ENCODE results near the gene LRFN5.
"Not testable (repeated sequence)": the region's sequence is repeated elsewhere in the genome, so short reads cannot be mapped to it uniquely, and the experiment has no call there.

Gene LRFN5

DNA sequence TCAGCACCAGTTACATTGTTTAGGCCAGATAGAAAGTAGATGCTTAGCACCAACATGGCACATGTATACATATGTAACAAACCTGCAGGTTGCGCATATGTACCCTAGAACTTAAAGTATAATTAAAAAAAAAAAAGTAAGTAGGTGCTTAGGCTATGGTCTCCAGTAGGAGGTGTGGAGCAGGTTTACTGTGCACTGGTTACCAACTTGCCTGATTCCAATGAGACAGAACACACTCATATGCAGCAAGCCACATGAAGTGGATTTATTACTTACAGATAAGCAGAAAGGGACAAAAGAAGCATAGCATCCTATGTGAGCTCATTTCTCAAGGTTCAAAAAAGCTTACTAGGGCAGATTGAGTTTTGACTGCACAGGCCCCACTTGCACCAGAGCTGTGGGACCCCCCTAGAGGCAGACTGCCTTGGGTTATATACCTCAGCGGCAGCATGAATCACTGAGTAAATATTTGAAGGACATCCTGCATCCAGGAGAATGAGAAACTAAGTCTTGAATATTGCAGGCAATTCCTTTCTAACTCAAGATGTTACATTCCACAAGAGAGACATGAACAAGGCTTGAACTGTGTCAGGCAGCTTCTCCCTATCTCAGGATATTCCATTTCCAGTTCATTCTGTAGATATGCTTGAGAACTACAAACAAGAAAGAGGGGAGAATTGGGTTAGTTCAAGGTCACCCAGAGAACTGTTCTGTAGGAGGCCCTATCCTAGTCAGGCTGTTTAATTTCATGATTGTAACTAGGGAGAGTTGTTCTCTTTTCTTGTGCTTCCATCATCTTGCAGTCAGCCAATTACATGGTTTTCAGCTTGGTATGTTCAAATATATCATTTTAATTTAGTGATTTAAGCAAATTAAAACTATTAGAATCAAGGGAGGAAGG lies 30.1 kb downstream of the LRFN5 start:
- no peak for DNase-seq

DNA sequence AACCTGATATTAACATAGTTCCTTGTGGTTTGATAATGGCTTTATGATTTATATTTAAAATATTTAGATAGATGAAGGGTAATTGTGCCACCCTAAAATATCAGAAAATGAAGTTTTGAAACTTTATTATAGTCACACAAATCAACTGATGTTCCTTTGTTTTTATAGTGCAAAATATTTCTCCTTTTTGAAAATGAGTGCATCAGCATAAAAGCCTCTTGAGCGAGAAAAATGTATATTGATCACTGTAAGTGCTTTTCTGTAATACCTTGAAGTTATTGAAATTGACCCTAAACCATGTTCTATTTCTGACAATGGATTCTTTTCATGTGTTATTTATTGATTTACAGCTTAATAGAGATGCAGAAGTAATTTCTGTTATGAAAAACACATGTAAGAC lies 35.0 kb downstream of the LRFN5 start:
- DNase-seq = no peak

DNA sequence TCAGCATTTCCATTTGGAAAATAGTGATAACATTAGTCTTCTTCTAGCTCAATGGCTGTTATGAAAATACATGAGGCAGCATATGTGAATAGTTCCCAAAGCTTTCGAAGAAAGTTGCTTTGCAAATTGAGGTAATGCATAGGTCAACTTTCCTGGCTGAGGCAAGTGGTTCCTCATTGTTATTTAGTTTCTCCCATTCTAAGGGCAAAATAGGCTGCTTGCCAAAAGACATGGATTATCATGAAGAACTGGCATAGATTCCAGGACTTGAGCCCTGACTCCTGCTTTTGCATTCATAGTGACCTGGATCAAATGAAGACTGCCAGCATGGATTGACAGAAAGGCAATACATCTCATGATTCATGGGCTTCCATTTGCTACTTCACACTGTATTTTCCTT lies 35.7 kb downstream of the LRFN5 start:
- DNase-seq = no peak

DNA sequence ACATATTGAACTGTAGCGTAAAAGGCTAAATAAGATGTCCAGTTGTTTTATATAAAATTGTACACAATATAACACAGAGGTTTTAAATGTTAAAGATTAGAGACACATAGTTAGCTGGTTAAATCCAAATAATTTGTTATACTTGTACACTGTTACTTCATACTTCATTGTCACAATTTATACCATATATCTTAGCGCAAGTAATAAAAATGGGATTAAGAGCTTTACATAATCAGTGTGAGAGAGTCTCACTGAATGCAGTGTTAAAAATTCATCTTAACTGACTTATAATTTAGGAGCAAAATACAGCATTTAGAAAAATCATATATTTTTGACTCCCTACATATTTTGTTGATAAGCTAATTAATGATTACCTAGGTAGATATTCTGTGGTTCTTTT lies 36.1 kb downstream of the LRFN5 start:
- no peak for DNase-seq

- no peak for DNase-seq
Observed at GRCh38 chr14:41644606-41645005, 37.9 kb downstream of the LRFN5 start.

DNA sequence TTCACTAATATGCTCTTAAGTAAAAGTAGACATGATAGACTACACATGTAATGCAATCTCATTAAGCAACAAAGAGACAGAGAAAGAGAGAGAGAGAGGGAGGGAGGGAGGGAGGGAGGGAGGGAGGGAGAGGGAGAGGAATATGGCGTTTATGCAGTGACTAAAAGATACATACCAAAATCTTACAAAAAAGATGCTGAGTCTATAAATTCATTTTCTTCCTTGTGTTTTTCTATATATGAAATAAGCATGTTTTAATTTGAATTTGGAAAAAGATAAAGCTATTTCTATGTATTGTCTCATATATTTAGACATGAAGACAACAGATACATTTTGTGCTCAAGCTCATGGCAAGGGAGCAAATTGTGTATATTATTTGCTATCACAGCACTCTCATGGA lies 44.1 kb downstream of the LRFN5 start:
- DNase-seq = no peak

- DNase-seq = no peak
Observed at GRCh38 chr14:41654196-41654595, 47.5 kb downstream of the LRFN5 start.

DNA sequence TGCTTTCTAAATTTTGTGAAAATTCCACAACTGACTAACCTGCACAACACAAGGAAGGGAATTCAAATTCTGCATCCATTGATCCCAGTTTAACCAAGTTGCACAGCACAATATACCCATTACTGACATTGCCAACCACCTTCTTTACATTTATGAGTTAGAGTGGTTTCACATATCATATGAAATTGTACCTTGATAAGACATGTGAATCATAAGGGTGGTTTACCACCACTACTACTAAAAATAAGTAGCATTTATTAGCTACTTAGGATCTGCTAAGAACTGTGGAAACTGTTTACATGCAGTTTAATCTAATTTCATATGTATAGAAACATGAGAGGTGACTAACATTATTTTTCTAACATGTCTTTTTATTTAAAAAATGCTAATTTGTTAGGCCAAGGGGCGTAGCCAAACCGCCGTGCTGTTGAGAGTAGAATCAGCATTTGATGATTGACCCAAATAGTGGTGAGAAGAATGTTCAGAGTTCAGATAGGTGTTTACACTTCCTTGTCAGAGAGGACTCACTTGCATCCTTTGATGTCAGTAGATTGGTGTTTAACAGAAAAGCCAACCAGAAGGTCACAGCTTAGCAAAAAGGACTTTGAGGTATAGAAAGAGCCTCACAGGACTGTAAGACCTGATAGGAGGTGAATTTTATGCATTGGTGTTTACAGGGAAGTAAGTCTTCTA lies 56.2 kb downstream of the LRFN5 start:
- no peak for DNase-seq

GRCh38 chr14:41663473-41663850 lies 56.8 kb downstream of the LRFN5 start:
- no peak for DNase-seq

GRCh38 chr14:41666301-41666700 lies 59.6 kb downstream of the LRFN5 start:
- DNase-seq = no peak

- no peak for DNase-seq
Observed at GRCh38 chr14:41668356-41668755, 61.7 kb downstream of the LRFN5 start.

DNA sequence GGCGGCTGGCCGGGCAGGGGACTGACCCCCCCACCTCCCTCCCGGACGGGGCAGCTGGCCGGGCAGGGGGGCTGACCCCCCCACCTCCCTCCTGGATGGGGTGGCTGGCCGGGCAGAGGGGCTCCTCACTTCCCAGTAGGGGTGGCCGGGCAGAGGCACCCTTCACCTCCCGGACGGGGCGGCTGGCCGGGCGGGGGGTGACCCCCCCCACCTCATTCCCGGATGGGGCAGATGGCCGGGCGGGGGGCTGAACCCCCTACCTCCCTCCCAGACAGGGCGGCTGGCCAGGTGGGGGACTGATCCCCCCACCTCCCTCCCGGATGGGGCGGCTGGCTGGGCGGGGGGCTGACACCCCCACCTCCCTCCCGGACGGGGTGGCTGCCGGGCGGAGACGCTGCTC lies 66.9 kb downstream of the LRFN5 start:
- not testable (repeated sequence) for DNase-seq

DNA sequence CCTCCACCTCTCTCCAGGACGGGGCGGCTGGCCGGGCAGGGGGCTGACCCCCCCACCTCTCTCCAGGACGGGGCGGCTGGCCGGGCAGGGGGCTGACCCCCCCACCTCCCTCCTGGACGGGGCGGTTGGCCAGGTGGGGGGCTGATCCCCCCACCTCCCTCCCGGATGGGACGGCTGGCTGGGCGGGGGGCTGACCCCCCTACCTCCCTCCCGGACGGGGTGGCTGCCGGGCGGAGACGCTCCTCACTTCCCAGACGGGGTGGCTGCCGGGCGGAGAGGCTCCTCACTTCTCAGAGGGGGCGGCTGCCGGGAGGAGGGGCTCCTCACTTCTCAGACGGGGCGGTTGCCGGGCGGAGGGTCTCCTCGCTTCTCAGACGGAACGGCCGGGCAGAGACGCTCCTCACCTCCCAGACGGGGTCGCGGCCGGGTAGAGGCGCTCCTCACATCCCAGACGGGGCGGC lies 67.9 kb downstream of the LRFN5 start:
- DNase-seq = not testable (repeated sequence)

GRCh38 chr14:41699486-41699885 lies 92.8 kb downstream of the LRFN5 start:
- no peak for DNase-seq

DNA sequence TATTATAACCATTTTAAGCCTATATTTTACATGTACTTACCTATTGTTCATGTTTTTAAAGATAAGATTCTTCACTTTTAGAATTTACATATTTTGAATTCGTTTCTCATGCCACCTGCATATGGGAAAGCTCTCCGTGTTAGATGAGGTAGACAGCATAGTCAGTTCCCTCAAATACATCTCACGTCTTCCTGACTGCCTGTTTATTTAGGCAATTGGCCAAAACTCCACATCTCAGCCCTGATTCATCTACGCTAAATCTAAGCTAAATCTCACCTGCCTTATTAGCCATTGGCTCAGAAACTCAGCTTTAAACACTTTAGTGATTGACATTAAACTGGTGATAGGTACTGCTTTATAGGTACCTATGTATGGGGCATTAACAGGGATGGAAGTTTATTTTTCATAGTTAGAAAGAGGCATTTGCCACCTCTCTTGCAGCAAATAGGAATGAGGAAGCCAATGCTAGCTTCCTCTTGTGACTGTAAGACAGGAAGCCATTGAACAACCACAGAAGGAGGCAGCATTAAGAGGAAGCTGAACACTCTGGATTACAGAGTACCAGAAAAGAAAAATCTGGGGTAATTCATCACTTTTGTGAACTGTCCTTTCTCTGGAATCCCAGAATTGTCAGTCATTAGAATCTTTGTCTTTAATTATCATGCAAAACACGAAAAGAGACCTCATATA lies 111.9 kb downstream of the LRFN5 start:
- no peak for DNase-seq

- DNase-seq = no peak
Observed at GRCh38 chr14:41739203-41739602, 132.5 kb downstream of the LRFN5 start.

- no peak for DNase-seq
Observed at GRCh38 chr14:41743140-41743539, 136.5 kb downstream of the LRFN5 start.

DNA sequence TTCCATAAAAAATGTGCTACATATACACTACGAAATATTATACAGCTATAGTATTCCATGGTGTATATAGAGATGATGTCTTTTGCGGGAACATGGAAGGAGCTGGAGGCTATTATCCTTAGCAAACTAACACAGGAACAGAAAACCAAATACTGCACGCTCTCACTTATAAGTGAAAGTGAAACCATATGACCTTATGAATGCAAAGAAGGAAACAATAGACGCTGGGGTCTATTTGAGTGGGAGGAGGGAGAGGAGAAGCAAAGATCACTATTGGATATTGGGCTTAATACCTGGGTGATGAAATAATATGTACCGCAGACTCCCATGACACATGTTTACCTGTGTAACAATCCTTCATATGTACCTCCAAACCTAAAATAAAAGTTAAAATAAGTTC lies 142.8 kb downstream of the LRFN5 start:
- DNase-seq = no peak

- DNase-seq = not testable (repeated sequence)
Observed at GRCh38 chr14:41750575-41750974, 143.9 kb downstream of the LRFN5 start.

GRCh38 chr14:41758011-41758665 lies 151.5 kb downstream of the LRFN5 start:
- no peak for DNase-seq

DNA sequence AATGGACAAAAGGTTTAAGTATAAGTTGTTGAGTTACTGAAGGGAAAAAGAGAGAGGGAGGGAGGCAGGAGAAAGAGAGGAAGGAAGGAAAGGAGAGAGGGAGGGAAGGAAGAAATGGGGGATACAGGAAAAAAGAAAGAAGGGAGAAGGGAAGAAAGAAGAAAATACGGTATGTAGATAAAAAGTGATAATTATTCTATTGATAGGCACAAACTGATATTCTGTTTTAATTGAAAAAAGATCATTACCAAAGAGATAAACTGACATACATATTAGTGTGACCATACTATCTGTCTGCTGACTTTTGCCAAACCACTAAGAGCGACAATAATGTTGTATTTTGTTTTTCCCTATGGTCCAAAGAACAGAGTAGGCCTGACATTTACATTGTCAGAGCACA lies 154.5 kb downstream of the LRFN5 start:
- no peak for DNase-seq

DNA sequence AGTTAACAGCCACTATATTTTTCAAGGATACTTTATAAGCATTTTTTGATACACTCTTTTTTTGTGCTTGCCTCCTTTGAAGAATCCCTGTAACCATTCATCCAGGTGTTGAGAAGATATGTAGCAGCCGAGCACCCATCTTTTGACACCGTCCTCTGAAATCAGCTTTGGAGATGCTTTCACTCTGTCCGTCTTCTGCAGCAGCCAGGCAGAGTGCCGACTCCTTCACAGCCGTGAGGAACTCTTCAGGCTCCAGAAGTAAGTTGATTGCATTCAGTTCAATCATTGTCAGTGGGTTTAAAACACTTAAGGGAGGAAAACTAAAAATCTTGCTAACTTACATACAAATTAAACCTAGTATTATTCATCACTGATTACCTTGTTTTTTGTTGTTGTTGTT lies 160.1 kb downstream of the LRFN5 start:
- DNase-seq = no peak
